NCI-H1048 (cell line): ENCODE measurements around the gene GTF2I.
"Not testable (repeated sequence)": the region's sequence is repeated elsewhere in the genome, so short reads cannot be mapped to it uniquely, and the experiment has no call there.

Source experiments
- DNase-seq: peaks from one replicate; lab custom pipeline; 2025; lab: John Stamatoyannopoulos, UW

GTF2I gene

GRCh38 chr7:74713567-74713966 is 56.0 kb downstream of the GTF2I start:
- no peak for DNase-seq

- no peak for DNase-seq
Observed at GRCh38 chr7:74717889-74718288, 60.4 kb downstream of the GTF2I start.

DNA sequence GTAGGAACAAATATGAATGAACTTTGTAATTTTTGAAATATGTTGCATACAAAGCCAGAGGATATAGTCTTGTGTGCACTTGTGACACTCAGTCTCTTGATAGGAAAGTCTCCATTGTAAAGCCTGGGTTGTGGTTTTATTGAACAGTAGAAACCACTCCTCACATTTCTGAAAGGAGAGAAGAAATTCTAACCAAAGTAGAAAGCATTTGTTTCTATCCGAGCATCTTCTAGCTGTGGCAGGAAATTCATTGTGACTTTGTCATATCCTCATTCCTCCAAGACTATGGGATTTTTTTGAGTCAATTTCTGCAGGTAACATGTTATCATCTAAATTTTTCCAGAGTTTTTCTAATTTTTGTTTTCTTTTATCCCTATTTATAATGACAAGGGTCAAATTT is 60.8 kb downstream of the GTF2I start:
- no peak for DNase-seq

GRCh38 chr7:74722153-74722552 is 64.6 kb downstream of the GTF2I start:
- no peak for DNase-seq

GRCh38 chr7:74725840-74726239 is 68.3 kb downstream of the GTF2I start:
- no peak for DNase-seq

DNA sequence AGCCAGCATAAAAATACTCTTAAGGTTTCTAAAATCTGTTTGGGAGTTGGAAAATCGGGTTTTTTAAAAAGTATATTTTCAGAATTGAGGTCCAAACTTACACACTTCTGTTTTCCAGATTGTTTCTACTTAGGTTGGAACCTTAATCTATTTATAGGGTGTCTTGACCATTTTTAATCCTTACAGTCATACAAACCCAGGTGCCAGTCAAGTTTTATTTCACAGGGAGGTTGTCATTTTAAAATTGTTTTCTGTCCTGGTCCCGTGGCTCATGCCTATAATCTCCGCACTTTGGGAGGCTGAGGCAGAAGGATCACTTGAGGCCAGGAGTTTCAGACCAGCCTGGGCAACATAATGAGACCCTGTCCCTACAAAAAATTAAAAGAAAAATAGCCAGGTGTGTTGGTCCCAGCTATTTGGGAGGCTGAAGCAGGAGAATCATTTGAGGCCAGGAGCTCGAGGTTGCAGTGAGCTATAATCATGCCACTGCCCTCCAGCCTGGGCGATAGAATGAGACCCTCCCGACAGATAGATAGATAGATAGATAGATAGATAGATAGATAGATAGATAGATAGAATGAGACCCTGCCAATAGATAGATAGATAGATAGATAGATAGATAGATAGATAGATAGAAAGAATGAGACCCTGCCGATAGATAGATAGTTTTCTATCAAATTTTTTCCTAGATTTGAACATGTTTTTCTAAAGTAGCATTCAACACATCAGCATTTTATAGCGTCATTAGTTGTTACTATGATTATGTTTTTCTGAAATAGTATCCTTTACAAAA is 69.0 kb downstream of the GTF2I start:
- no peak for DNase-seq

DNA sequence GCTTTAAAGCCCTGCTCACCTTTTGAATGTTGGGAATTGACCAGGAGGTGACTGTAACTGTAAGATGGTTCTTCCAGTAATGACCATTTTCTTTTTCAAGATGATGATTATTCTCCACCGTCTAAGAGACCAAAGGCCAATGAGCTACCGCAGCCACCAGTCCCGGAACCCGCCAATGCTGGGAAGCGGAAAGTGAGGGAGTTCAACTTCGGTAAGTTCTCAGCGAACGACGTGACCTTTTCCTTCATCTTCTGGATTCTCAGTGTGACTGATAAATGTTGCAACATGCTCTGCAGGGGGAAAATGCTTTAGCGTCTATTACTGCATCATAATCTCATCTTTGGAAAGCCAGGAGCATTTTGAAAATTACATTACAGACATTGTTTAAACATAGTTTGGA is 71.2 kb downstream of the GTF2I start:
- not testable (repeated sequence) for DNase-seq

GRCh38 chr7:74730186-74730585 is 72.7 kb downstream of the GTF2I start:
- not testable (repeated sequence) for DNase-seq

DNA sequence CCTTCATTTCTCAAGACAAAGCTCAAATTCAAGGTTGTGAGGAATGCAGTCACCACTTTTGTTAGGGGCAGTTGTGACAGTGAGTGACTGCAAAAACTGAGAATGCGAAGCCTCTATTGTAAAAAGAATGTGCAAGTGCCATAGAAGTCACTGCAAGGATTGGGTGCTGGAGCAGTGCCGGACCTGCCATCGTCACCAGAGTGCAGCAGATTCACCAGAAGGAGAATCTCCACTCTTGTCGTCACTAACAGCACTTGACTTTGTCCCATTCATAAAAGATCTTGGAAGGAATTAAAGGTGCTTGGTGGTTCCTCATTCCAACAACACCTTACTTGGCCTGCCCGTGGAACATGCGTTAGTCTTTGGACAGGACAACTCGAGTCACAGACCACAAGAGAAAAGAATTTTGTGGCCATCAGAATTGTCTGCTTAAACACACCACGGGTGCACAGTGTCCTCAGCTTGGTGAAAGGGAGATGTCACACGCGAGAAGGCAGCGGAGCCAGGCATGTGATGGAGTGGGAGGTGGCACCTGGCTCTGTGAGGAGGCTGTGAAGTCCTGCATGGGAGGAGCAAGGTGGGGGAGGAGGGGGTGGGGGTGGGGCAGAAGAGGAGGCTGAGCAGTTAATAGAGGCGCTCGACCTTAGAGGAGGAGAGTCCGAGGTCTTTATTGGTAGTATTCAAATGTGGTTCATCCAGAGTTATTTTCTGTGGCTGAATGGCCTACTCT is 82.6 kb downstream of the GTF2I start:
- DNase-seq = not testable (repeated sequence)

DNA sequence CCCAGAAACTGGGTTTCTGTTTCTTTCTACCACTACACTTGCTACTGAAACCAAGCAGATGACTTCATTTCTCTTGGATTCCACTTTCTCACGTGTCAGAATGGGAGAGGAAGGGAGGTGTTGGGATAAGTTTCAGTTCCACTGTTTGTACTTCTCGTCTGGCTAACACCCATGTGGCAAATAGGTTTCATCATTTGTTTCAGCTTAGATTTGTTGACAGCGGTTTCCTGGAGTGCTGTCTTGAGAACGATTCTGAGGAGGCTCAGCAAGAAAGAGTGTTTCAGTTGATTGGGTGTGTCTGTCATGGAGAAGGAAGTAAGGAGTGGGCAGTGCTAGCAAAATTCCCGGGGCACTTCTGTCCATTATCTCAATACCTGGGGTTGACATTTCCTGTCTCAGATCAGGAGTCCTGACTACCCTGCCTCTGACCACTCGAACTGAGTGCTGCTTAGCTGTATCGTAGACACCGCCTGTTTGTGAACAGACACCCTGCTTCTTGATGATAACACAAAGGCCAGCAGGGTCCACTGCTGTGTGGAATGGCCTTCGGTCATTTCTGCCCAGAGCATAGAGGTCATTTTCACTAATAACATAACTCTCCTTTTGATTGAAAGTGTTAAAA is 86.5 kb downstream of the GTF2I start:
- DNase-seq = not testable (repeated sequence)

DNA sequence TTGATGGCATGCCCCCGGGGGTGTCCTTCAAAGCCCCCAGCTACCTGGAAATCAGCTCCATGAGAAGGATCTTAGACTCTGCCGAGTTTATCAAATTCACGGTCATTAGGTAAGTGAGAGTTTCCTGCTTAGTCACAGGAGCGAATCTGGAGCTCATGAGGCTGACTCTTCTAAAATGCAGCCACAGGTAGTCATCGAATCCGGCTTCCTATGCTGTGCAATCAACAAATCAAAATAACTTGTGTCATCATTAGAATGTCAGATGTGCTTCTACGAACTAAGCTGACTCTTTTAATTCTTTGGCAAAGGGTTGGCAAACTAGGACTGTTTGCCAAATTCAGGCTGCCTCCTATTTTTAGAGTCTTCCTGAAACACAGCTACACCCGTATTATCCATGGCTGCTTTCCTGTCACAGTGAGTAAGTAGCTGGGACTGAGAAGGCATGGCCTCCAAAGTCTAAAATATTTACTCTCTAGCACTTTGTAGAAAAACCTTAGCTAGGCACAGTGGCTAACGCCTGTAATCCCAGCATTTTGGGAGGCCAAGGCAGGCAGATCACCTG is 96.5 kb downstream of the GTF2I start:
- DNase-seq = not testable (repeated sequence)

- DNase-seq = not testable (repeated sequence)
Observed at GRCh38 chr7:74756673-74757072, 99.2 kb downstream of the GTF2I start.

GRCh38 chr7:74758268-74758667 is 100.8 kb downstream of the GTF2I start:
- DNase-seq = not testable (repeated sequence)

- DNase-seq = not testable (repeated sequence)
Observed at GRCh38 chr7:74758982-74759381, 101.5 kb downstream of the GTF2I start.

GRCh38 chr7:74765205-74765918 is 107.8 kb downstream of the GTF2I start:
- not testable (repeated sequence) for DNase-seq

DNA sequence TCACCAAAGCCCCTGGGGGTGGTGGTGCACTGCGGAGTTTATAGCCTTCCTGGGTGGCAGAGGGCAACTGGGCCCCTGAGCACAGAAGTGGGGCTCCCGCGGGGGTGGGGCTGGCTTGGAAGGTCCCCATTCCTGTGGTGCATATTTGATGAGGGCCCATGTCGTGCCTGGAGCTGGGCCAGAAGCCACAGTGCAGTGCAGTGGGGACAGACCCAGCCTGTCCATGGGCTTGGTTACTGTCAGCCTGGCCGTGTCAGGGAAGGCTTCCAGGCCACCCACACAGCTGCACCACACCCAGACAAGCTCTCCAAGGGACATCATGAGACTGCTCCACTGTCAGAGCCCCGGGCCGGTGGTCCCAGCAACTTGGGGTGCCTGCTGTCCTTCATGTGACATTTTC is 109.0 kb downstream of the GTF2I start:
- not testable (repeated sequence) for DNase-seq

DNA sequence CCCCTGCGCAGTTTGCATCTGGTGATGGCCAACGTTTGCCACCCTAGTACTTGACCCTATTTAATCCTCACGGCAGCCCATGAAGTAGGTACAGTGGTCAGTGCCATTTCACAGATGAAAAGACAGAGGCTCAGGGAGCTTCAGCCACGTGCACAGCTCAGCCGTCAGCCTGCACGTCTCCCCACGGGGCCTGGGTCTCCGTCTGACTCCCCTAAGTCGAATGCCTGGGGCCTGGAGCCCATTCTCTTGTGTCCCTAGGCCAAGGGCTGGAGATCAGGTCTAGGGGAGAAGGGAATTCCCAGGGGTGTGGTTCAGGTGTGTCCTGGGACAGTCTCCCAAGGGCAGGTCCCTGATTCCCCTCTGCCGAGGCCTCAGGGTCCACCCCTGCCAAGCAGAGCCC is 109.5 kb downstream of the GTF2I start:
- not testable (repeated sequence) for DNase-seq

- DNase-seq = not testable (repeated sequence)
Observed at GRCh38 chr7:74770062-74770461, 112.5 kb downstream of the GTF2I start.

- DNase-seq = not testable (repeated sequence)
Observed at GRCh38 chr7:74772093-74772492, 114.6 kb downstream of the GTF2I start.

DNA sequence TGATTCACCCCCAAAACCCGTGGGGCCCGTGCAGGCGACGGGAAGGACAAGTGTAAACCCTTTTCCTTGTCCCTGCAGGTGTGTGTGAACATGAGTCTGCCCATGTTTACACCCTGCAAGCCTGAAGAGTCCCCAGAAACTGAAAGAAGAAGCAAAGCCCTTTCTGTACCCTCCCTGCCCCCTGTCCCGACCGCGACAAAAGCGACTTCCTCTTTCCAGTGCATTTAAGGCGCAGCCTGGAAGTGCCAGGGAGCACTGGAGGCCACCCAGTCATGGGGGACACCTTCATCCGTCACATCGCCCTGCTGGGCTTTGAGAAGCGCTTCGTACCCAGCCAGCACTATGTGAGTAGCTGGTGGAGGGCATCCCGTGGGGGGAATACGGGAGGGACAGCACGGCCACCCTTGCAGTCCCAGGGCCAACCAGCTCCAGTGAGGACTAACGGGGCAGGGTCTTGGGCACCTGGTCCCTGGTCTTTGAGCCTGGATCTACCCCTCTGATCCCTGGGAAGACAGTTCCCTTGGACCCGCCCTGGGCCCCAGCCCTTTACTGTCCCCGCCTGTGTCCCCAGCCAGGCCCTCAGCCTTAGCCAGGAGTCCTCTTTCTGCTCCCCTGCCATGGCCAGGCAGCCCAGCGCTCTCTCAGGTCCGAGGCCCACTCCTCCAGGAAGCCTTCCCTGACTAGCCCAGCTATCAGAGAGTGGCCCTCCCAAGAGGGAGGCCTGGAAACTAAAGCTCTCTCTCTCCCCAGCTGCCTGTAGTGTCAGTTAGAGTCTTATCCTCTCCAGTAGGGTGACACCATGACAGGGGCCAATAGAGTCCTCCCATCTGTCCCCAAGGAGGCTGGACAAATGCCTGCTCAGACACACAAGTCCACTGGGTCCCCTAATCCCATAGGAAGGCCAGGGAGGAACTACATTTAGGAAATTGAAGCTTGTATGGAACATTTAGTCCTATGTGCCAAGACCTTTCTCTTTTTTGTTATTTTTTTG is 116.5 kb downstream of the GTF2I start, which contains the start of gene NCF1:
TSS of gene NCF1 (plus strand) at position 252 of the 991 bp plus-strand sequence. CDS start at position 273, 21 bp downstream.
- DNase-seq = not testable (repeated sequence)
